IMR-90 (cell line): Measurements from ENCODE around the gene KIF18B. TPM values are rescaled to one million over a fixed set of nuclear protein-coding genes. Genes with fewer than 3 reads are reported as not detected.
A peak's percentile ranks its signal among the peaks of the same experiment; 100 is the strongest.

ENCODE experiments used
- ATAC-seq: fragments of 200-7000 bp; cut with Tn5 transposase; 2 replicates; pipeline ENCODE4 v1.9.1; 2020; ENCODE audit warnings: low read depth, mild to moderate bottlenecking, moderate library complexity
- BruUV-seq: library from RNA; stranded (reverse); fragments of 400-500 nt; replicated peaks from 2 replicates; lab custom pipeline; 2021; lab: Mats Ljungman, UMichigan
- CTCF ChIA-PET: fragments of 300-600 bp; formaldehyde crosslinking; extraction: SDS; loops from one replicate; lab custom pipeline; 2021; ENCODE audit warnings: antibody characterized with exemption; lab: Yijun Ruan, JAX
- POLR2A ChIA-PET: fragments of 300-600 bp; sonication (Branson Sonifier 250); formaldehyde crosslinking; loops from one replicate; lab custom pipeline; 2022; ENCODE audit warnings: antibody characterized with exemption; ENCODE audit not compliant: unreplicated experiment; lab: Charles Lee
- DNase-seq: peaks from one replicate; pipeline ENCODE4 v3.0.0; 2013
- H2AFZ ChIP-seq: replicated peaks from 2 replicates; pipeline ENCODE3; 2013; ENCODE audit warnings: low read length, mild to moderate bottlenecking; ENCODE audit not compliant: poor library complexity
- H2AK5ac ChIP-seq: 2 replicates; pipeline ENCODE4 v1.6.1; 2013; ENCODE audit warnings: low read depth, low read length, inconsistent platforms
- H2AK9ac ChIP-seq: replicated peaks from 2 replicates; pipeline ENCODE3; 2013; ENCODE audit warnings: mild to moderate bottlenecking, low read depth, low read length, moderate library complexity; ENCODE audit not compliant: poor library complexity
- H2BK120ac ChIP-seq: 2 replicates; pipeline ENCODE4 v1.6.1; 2013; ENCODE audit warnings: low read depth, low read length, inconsistent platforms
- H2BK15ac ChIP-seq: 3 replicates; pipeline ENCODE4 v1.6.1; 2013; ENCODE audit warnings: low read depth, low read length, inconsistent platforms
- H2BK20ac ChIP-seq: 2 replicates; pipeline ENCODE4 v1.6.1; 2013; ENCODE audit warnings: low read depth, mild to moderate bottlenecking, inconsistent platforms, low read length, moderate library complexity
- H2BK5ac ChIP-seq: 2 replicates; pipeline ENCODE4 v1.6.1; 2013; ENCODE audit warnings: mild to moderate bottlenecking, low read depth, low read length, inconsistent platforms; ENCODE audit not compliant: poor library complexity, severe bottlenecking
- H3K14ac ChIP-seq: replicated peaks from 2 replicates; pipeline ENCODE4 v1.6.1; 2013; ENCODE audit warnings: low read depth, low read length, inconsistent platforms
- H3K18ac ChIP-seq: 2 replicates; pipeline ENCODE4 v1.6.1; 2013; ENCODE audit warnings: low read depth, low read length, control low read depth
- H3K23ac ChIP-seq: 2 replicates; pipeline ENCODE4 v1.6.1; 2013; ENCODE audit warnings: low read depth, low read length, inconsistent platforms
- H3K27ac ChIP-seq: 2 replicates; pipeline ENCODE4 v1.5.1; 2013; ENCODE audit warnings: mild to moderate bottlenecking, control low read depth, low read length; ENCODE audit not compliant: insufficient read depth
- H3K27me3 ChIP-seq: 2 replicates; pipeline ENCODE4 v1.6.1; 2013; ENCODE audit warnings: low read length; ENCODE audit not compliant: control insufficient read depth, insufficient read depth
- H3K36me3 ChIP-seq: 2 replicates; pipeline ENCODE4 v1.6.1; 2013; ENCODE audit warnings: low read length, mixed read lengths; ENCODE audit not compliant: control insufficient read depth, insufficient read depth
- H3K4ac ChIP-seq: 2 replicates; pipeline ENCODE4 v1.6.1; 2013; ENCODE audit warnings: low read depth, low read length, inconsistent platforms
- H3K4me1 ChIP-seq: 2 replicates; pipeline ENCODE4 v1.6.1; 2013; ENCODE audit warnings: low read length, mixed read lengths; ENCODE audit not compliant: control insufficient read depth, insufficient read depth
- H3K4me2 ChIP-seq: 2 replicates; pipeline ENCODE4 v1.6.1; 2013; ENCODE audit warnings: low read depth, mild to moderate bottlenecking, control low read depth, low read length, moderate library complexity
- H3K4me3 ChIP-seq: 2 replicates; pipeline ENCODE4 v1.5.1; 2013; ENCODE audit warnings: low read depth, mild to moderate bottlenecking, control low read depth, low read length, moderate library complexity; ENCODE audit not compliant: insufficient read depth
- H3K56ac ChIP-seq: 2 replicates; pipeline ENCODE4 v1.6.1; 2013; ENCODE audit warnings: low read length, inconsistent platforms; ENCODE audit not compliant: insufficient read depth; ENCODE audit errors: extremely low read depth
- H3K79me1 ChIP-seq, 2 experiments: 2 replicates each; pipeline ENCODE4 v1.6.1; 2013; ENCODE audit warnings: low read length in 2 of 2, inconsistent platforms in 1 of 2, low read depth in 1 of 2
- H3K9ac ChIP-seq: 2 replicates; pipeline ENCODE4 v1.6.1; 2013; ENCODE audit warnings: low read depth, low read length, control low read depth
- H3K9me1 ChIP-seq: 2 replicates; pipeline ENCODE4 v1.6.1; 2013; ENCODE audit warnings: low read length, inconsistent platforms; ENCODE audit not compliant: insufficient read depth
- H3K9me3 ChIP-seq: 2 replicates; pipeline ENCODE4 v1.6.1; 2013; ENCODE audit warnings: low read length; ENCODE audit not compliant: control insufficient read depth, insufficient read depth
- H4K20me1 ChIP-seq: 2 replicates; pipeline ENCODE4 v1.6.1; 2013; ENCODE audit warnings: low read length, inconsistent platforms; ENCODE audit not compliant: insufficient read depth
- H4K5ac ChIP-seq: 2 replicates; pipeline ENCODE4 v1.6.1; 2013; ENCODE audit warnings: mild to moderate bottlenecking, low read depth, low read length, control low read depth
- H4K8ac ChIP-seq, 2 experiments: 2 replicates each; pipeline ENCODE4 v1.6.1; 2013; ENCODE audit warnings: low read depth in 2 of 2, low read length in 2 of 2, control low read depth in 1 of 2, inconsistent platforms in 1 of 2
- H4K91ac ChIP-seq: 2 replicates; pipeline ENCODE4 v1.6.1; 2013; ENCODE audit warnings: low read depth, low read length, inconsistent platforms; ENCODE audit not compliant: insufficient read depth
- RAD21 ChIP-seq: IDR thresholded peaks from 2 replicates; pipeline ENCODE4 v1.6.1; 2012; ENCODE audit warnings: low read length, improper control_type of control experiment
- WGBS, 2 experiments: methylation state at CpG; one replicate each; pipeline versions ENCODE4 v1.1.5 to v1.1.7; 2013; ENCODE audit warnings: missing lambda C conversion rate in 2 of 2; ENCODE audit not compliant: insufficient read length in 1 of 2; ENCODE audit errors: extremely low coverage in 2 of 2; 5-methylcytosine and 5-hydroxymethylcytosine counted together
- dilution Hi-C: fragments of 300-500 bp; cut with HindIII; formaldehyde crosslinking; loops from one replicate; pipeline ENCODE4 v1.14.3; 2018; ENCODE audit warnings: low sequenced_read_pairs; ENCODE audit not compliant: unreplicated experiment
- in situ Hi-C: fragments of 300-500 bp; cut with MboI; formaldehyde crosslinking; loops from 3 replicates; pipeline ENCODE4 v1.14.3; 2019; ENCODE audit warnings: low sequenced_read_pairs, inconsistent platforms, mixed read lengths
- intact Hi-C: fragments of 100-400 bp; cut with micrococcal nuclease; formaldehyde crosslinking; loops from 2 replicates; pipeline ENCODE4 v1.10.0; 2022
- polyA plus RNA-seq, 3 experiments: library from polyadenylated mRNA; depleted of rRNA; stranded (reverse); fragments of >200 nt; gene quantifications; 2 replicates each; pipeline ENCODE4 v1.2.3, GENCODE V29; 2012; ENCODE audit warnings: low replicate concordance in 1 of 3
- total RNA-seq: library from RNA; depleted of rRNA; stranded (reverse); fragments of >200 nt; gene quantifications from 2 replicates; pipeline ENCODE4 v1.2.3, GENCODE V29; 2012

Gene KIF18B
- total and polyA plus RNA-seq, 2 of the 4 experiments (the other 2 are of a cell fraction): 1.3 to 16.0 TPM

GRCh38 chr17:44915862-44916780, 31.5 kb downstream of the KIF18B start:
- intact Hi-C loops: no loop called here
- ChIA-PET CTCF (interaction anchor here (1.0 kb wide), 1 partner anchor 105 kb away, joined by 3 read pairs; no protein-coding TSS in a partner anchor), POLR2A (no interaction called here)
- Histone ChIP-seq H3K56ac (no peak overlapping the region), H2AK9ac (peak overlapping the region; percentile 48), H2BK20ac (no peak overlapping the region), H3K9me3 (no peaks in the 10 kb centered on the region), H2BK5ac (no peak overlapping the region), H3K27me3 (peaks cover 14% of the 10 kb centered on the region; the same call in 1 of the 2 replicates), H3K18ac (no peak overlapping the region), H3K4me1 (peaks cover 9% of the 10 kb centered on the region; the same call in 1 of the 2 replicates), H3K23ac (no peak overlapping the region), H3K9me1 (no peaks in the 10 kb centered on the region), H3K27ac (no peak overlapping the region), H2AFZ (peak overlapping the region; percentile 77), H2BK120ac (0 out of 2 replicates have a peak overlapping the region, but pooled peaks have one; percentile 43), H2BK15ac (no peak overlapping the region), H4K8ac (peak overlapping the region in 1 of 2 experiments; percentile 4; a peak in 1 of 4 replicates), H3K14ac (no peak overlapping the region), H3K9ac (no peak overlapping the region), H2AK5ac (0 out of 2 replicates have a peak overlapping the region, but pooled peaks have one; percentile 18), H3K4me3 (no peak overlapping the region), H3K36me3 (no peaks in the 10 kb centered on the region), H4K91ac (no peak overlapping the region; the same call in 1 of the 2 replicates), H3K4me2 (no peak overlapping the region), H3K4ac (no peak overlapping the region), H4K5ac (no peak overlapping the region), H4K20me1 (no peaks in the 10 kb centered on the region; the same call in 1 of the 2 replicates), H3K79me1 (no peaks in the 10 kb centered on the region)
- in situ Hi-C loops: no loop called here
- WGBS, 2 experiments: 72% methylated on average over 3 of the region's 11 CpGs; no CpG with 5 or more reads in 1 of the 2 experiments
- TF ChIP-seq RAD21: no peak
- BruUV-seq: no TSS peak
- DNase-seq (no peak), ATAC-seq (no peak)
- dilution Hi-C loops: no loop called here
